ENCODE results near the gene PRKCB. TPM values are rescaled to one million over a fixed set of nuclear protein-coding genes. Genes with fewer than 3 reads are reported as not detected.

Gene PRKCB
- total and polyA plus RNA-seq, 2 of the 8 experiments (the other 6 are each of a cell fraction or from before 2014, with no cell fraction given), result 7.1 to 12.1 TPM

DNA sequence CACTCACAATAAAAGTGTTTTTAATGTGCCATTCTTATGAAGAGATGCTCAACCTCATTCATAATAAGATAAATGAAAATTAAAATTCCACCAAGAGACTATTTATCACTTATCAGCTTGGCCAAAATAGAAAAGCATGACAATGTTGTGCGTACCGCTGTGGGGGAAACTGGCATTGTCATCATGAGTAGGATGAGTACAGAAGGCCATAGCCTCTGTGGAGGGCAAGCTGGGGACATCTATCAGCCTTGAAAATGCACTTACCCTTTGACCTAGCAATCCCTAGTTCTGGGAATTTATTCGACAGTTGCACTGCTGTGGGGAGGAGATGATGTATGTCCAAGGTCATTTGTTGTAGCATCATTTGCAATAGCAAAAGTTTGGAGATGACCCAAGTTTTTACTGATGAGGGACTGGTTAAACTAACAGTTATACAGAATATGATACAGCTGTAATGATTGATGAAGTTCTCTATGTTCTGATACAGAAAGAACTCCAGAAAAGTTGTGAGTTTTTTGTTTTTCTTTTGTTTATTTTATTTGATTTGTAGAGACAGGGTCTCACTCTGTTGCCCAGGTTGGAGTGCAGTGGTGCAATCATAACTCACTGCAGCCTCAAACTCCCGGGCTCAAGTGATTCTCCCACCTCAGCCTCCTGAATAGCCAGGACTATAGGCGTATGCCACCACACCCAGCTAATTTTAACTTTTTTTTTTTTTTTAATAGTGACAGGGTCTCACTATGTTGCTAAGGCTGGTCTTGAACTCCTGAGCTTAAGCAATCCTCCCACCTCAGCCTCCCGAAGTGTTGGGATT is 13.7 kb upstream of the PRKCB start:
- H3K23me2 ChIP-seq (ENCODE audit: low read depth, low read length), result no peaks in the 10 kb centered on the region
- FAIRE-seq (no peak), DNase-seq (ENCODE audit: low read depth in 1 of 2, low spot score in 2 of 2) (no peak)
- no peak overlapping the region for H3K18ac ChIP-seq (ENCODE audit: extremely low read depth, low read length)
- H3K79me2 ChIP-seq (ENCODE audit: control insufficient read depth in 1 of 2, insufficient read depth in 2 of 2, low read length in 2 of 2), result no peaks in the 10 kb centered on the region
- no peak overlapping the region for H3K14ac ChIP-seq (ENCODE audit: insufficient read length)
- no peak overlapping the region for H4K8ac ChIP-seq (ENCODE audit: extremely low read depth, insufficient read depth, low read length)
- no peak overlapping the region for H2BK15ac ChIP-seq (ENCODE audit: low read length)
- H3K36me3 ChIP-seq (ENCODE audit: control insufficient read depth in 2 of 4, insufficient read depth in 4 of 4, low read length in 3 of 4), result no peaks in the 10 kb centered on the region
- 93% methylated on average over 6 of the region's 6 CpGs; no CpG with 5 or more reads in 1 of the 2 experiments for WGBS, 2 experiments (ENCODE audit: extremely low coverage in 1 of 2, insufficient coverage in 1 of 2, insufficient read length in 1 of 2, insufficient replicate concordance in 2 of 2, low coverage in 1 of 2, low lambda C conversion rate in 2 of 2, missing lambda C conversion rate in 1 of 2)
- no peaks in the 10 kb centered on the region for H4K20me1 ChIP-seq (replicated peaks in 1 of 2; ENCODE audit: control insufficient read depth in 1 of 2, insufficient read depth in 2 of 2, low read length in 2 of 2)
- no peak overlapping the region for H2AK5ac ChIP-seq (ENCODE audit: low read depth, low read length)
- H2BK20ac ChIP-seq (ENCODE audit: low read length), result no peak overlapping the region
- H2BK5ac ChIP-seq (ENCODE audit: low read depth, low read length), result no peak overlapping the region
- no peak overlapping the region for H3K23ac ChIP-seq (ENCODE audit: insufficient read length)
- no peak overlapping the region for H3K27ac ChIP-seq (ENCODE audit: low read depth, low read length)
- ChIA-PET POLR2A (ENCODE audit: partially characterized antibody) (no interaction called here), CTCF (ENCODE audit: partially characterized antibody) (interaction anchor here (0.5 to 2.3 kb wide), 7 partner anchors 11 to 937 kb away, joined by 3 to 16 read pairs (median 3); no protein-coding TSS in a partner anchor)
- H3K4me3 ChIP-seq (ENCODE audit: extremely low read depth in 1 of 4, insufficient read depth in 2 of 4, low read depth in 3 of 4, low read length in 4 of 4), result no peak overlapping the region
- no peak overlapping the region for H2AFZ ChIP-seq (ENCODE audit: low read length)
- H2BK12ac ChIP-seq (ENCODE audit: low read depth, low read length), result no peak overlapping the region
- H4K5ac ChIP-seq (ENCODE audit: insufficient read length, low read depth, low read length), result no peak overlapping the region
- peaks cover 0 to 3% (median 0%) of the 10 kb centered on the region in 4 experiments; a peak in 2 of 7 replicates for H3K4me1 ChIP-seq (replicated peaks in 1 of 4; ENCODE audit: control insufficient read depth in 3 of 4, insufficient read depth in 4 of 4, low read length in 3 of 4)
- H3K9me3 ChIP-seq (ENCODE audit: insufficient read depth in 2 of 2, low read depth in 1 of 2, low read length in 1 of 2), result no peaks in the 10 kb centered on the region
- no peaks in the 10 kb centered on the region for H3K79me1 ChIP-seq (ENCODE audit: low read depth, low read length)
- no peak overlapping the region for H3K9ac ChIP-seq (replicated peaks in 1 of 4; ENCODE audit: extremely low read depth in 1 of 4, low read depth in 3 of 4, low read length in 3 of 4)
- no peak overlapping the region for H3K4ac ChIP-seq (replicated peaks; ENCODE audit: insufficient read length, low read depth, low read length)
- H4K91ac ChIP-seq (replicated peaks; ENCODE audit: insufficient read length, low read length), result no peak overlapping the region
- no peaks in the 10 kb centered on the region for H3K27me3 ChIP-seq (replicated peaks in 1 of 4; ENCODE audit: control insufficient read depth in 3 of 4, extremely low read depth in 1 of 4, insufficient read depth in 3 of 4, low read length in 3 of 4)
- H2BK120ac ChIP-seq (replicated peaks; ENCODE audit: low read depth, low read length), result no peak overlapping the region
- no peak overlapping the region for H3K56ac ChIP-seq (replicated peaks; ENCODE audit: insufficient read length, low read depth, low read length)
- no peak overlapping the region for H3K4me2 ChIP-seq (ENCODE audit: insufficient read depth in 1 of 2, low read depth in 2 of 2, low read length in 2 of 2)
- TF ChIP-seq POLR2AphosphoS5 (IDR thresholded peaks at IDR 0.05; ENCODE audit: low read depth, low read length) (no peak), SRF (IDR thresholded peaks at IDR 0.05; ENCODE audit: low read depth, low read length) (no peak), TAF7 (optimal IDR thresholded peaks at IDR 0.05; ENCODE audit: borderline replicate concordance, low read depth, low read length) (no peak), KDM4A (IDR thresholded peaks at IDR 0.05; ENCODE audit: low read depth, low read length, severe bottlenecking) (no peak), TAF1 (IDR thresholded peaks at IDR 0.05; ENCODE audit: low read depth, low read length) (no peak), JUN (IDR thresholded peaks at IDR 0.05; ENCODE audit: low read depth, low read length) (no peak), RBBP5 (IDR thresholded peaks at IDR 0.05; ENCODE audit: borderline replicate concordance, low read depth, low read length) (no peak), RFX5 (IDR thresholded peaks at IDR 0.05; ENCODE audit: borderline replicate concordance, low read depth, low read length) (no peak), TBP (IDR thresholded peaks at IDR 0.05; ENCODE audit: low read depth, low read length) (no peak)
- TF ChIP-seq, protein P1, sequence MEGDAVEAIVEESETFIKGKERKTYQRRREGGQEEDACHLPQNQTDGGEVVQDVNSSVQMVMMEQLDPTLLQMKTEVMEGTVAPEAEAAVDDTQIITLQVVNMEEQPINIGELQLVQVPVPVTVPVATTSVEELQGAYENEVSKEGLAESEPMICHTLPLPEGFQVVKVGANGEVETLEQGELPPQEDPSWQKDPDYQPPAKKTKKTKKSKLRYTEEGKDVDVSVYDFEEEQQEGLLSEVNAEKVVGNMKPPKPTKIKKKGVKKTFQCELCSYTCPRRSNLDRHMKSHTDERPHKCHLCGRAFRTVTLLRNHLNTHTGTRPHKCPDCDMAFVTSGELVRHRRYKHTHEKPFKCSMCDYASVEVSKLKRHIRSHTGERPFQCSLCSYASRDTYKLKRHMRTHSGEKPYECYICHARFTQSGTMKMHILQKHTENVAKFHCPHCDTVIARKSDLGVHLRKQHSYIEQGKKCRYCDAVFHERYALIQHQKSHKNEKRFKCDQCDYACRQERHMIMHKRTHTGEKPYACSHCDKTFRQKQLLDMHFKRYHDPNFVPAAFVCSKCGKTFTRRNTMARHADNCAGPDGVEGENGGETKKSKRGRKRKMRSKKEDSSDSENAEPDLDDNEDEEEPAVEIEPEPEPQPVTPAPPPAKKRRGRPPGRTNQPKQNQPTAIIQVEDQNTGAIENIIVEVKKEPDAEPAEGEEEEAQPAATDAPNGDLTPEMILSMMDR (IDR thresholded peaks at IDR 0.05; ENCODE audit: control extremely low read depth in 1 of 3, insufficient read depth in 1 of 3, low read depth in 1 of 3, low read length in 3 of 3), result no peak
